ENCODE results near the gene LRRC23. TPM values are rescaled to one million over a fixed set of nuclear protein-coding genes. Genes with fewer than 3 reads are reported as not detected.

Gene LRRC23
- total and polyA plus RNA-seq, 2 of the 13 experiments (the other 11 are each of a cell fraction or from before 2014, with no cell fraction given): 6.0 to 7.8 TPM

- TF ChIP-seq HNF1A (IDR thresholded peaks at IDR 0.05; ENCODE audit: low read depth) (no peak), HNF1A (CRISPR knock-in tag; IDR thresholded peaks at IDR 0.05; ENCODE audit: borderline replicate concordance) (peak; percentile 82), HOXA7 (CRISPR knock-in tag; IDR thresholded peaks at IDR 0.05) (peak; percentile 81), TFDP1 (CRISPR knock-in tag; IDR thresholded peaks at IDR 0.05; ENCODE audit: borderline replicate concordance) (peak; percentile 48; the same call in 1 of the 2 replicates), CREM (IDR thresholded peaks at IDR 0.05) (no peak), CREM (CRISPR knock-in tag; IDR thresholded peaks at IDR 0.05) (no peak), KLF9 (CRISPR knock-in tag; IDR thresholded peaks at IDR 0.05; ENCODE audit: low read depth) (peak; percentile 99), ZNF883 (CRISPR knock-in tag; IDR thresholded peaks at IDR 0.05; ENCODE audit: not compliant biosample characterization) (no peak), PHF8 (CRISPR knock-in tag; IDR thresholded peaks at IDR 0.05) (peak; percentile 53), ZNF724P (CRISPR knock-in tag; IDR thresholded peaks at IDR 0.05; ENCODE audit: borderline replicate concordance) (no peak; the same call in 1 of the 2 replicates), KLF16 (CRISPR knock-in tag; IDR thresholded peaks at IDR 0.05) (peak in 1 of 2 experiments; percentile 63; a peak in 1 of 4 replicates), ZNF432 (CRISPR knock-in tag; IDR thresholded peaks at IDR 0.05; ENCODE audit: borderline replicate concordance) (no peak), ZNF615 (CRISPR knock-in tag; IDR thresholded peaks at IDR 0.05; ENCODE audit: borderline replicate concordance) (no peak), KDM4B (CRISPR knock-in tag; IDR thresholded peaks at IDR 0.05) (peak; percentile 77; the same call in 1 of the 2 replicates), ZNF124 (CRISPR knock-in tag; IDR thresholded peaks at IDR 0.05) (0 out of 2 replicates have a peak, but pooled peaks have one; percentile 22), SOX13 (IDR thresholded peaks at IDR 0.05) (no peak), SOX13 (CRISPR knock-in tag; conservative IDR thresholded peaks at IDR 0.05 in 1 of 2, IDR thresholded peaks at IDR 0.05 in 1 of 2) (peak in 1 of 2 experiments; percentile 50; a peak in 1 of 4 replicates), TAF15 (IDR thresholded peaks at IDR 0.05; ENCODE audit: low read depth, low read length, poor library complexity, severe bottlenecking) (peak; percentile 76), PITX1 (CRISPR knock-in tag; IDR thresholded peaks at IDR 0.05) (0 out of 2 replicates have a peak, but pooled peaks have one; percentile 39)
- TF ChIP-seq, protein P1, sequence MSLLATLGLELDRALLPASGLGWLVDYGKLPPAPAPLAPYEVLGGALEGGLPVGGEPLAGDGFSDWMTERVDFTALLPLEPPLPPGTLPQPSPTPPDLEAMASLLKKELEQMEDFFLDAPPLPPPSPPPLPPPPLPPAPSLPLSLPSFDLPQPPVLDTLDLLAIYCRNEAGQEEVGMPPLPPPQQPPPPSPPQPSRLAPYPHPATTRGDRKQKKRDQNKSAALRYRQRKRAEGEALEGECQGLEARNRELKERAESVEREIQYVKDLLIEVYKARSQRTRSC (CRISPR knock-in tag; IDR thresholded peaks at IDR 0.05; ENCODE audit: low read depth): 0 out of 2 replicates have a peak, but pooled peaks have one; percentile 71
- TF ChIP-seq, protein P2, sequence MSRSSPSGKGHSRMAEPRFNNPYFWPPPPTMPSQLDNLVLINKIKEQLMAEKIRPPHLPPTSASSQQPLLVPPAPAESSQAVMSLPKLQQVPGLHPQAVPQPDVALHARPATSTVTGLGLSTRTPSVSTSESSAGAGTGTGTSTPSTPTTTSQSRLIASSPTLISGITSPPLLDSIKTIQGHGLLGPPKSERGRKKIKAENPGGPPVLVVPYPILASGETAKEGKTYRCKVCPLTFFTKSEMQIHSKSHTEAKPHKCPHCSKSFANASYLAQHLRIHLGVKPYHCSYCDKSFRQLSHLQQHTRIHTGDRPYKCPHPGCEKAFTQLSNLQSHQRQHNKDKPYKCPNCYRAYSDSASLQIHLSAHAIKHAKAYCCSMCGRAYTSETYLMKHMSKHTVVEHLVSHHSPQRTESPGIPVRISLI (CRISPR knock-in tag; IDR thresholded peaks at IDR 0.05; ENCODE audit: borderline replicate concordance): peak; percentile 51; the same call in 1 of the 2 replicates
Observed at GRCh38 chr12:6872073-6873048, 32.3 kb upstream of the LRRC23 start (continued).
